GM23338 (cell line): ENCODE results near the gene DDX24. TPM values are rescaled to one million over a fixed set of nuclear protein-coding genes. Genes with fewer than 3 reads are reported as not detected.

Source experiments
- ATAC-seq: fragments of 200-7000 bp; cut with Tn5 transposase; 3 replicates; pipeline ENCODE4 v1.9.1; 2020
- DNase-seq: peaks from one replicate; pipeline ENCODE4 v3.0.0-alpha.2; 2015; ENCODE audit warnings: low spot score
- H2AFZ ChIP-seq: fragments of 200-600 bp; sonication (generic); 2 replicates; pipeline ENCODE4 v1.8.0; 2016; ENCODE audit warnings: antibody characterized with exemption, mild to moderate bottlenecking, moderate library complexity
- H3F3A ChIP-seq: fragments of 200-600 bp; sonication (generic); replicated peaks from 2 replicates; pipeline ENCODE4 v1.8.0; 2017; ENCODE audit warnings: antibody characterized with exemption, mixed run types, low read depth
- H3K27ac ChIP-seq: fragments of 200-600 bp; sonication (generic); 2 replicates; pipeline ENCODE4 v1.6.1; 2016; ENCODE audit warnings: low read depth
- H3K27me3 ChIP-seq: fragments of 200-600 bp; sonication (generic); 2 replicates; pipeline ENCODE4 v1.8.0; 2016; ENCODE audit warnings: mild to moderate bottlenecking, mixed run types, moderate library complexity; ENCODE audit not compliant: insufficient read depth
- H3K36me3 ChIP-seq: fragments of 200-600 bp; sonication (generic); 2 replicates; pipeline ENCODE4 v1.8.0; 2016; ENCODE audit warnings: mild to moderate bottlenecking; ENCODE audit not compliant: insufficient read depth
- H3K4me1 ChIP-seq: fragments of 200-600 bp; sonication (generic); 2 replicates; pipeline ENCODE4 v1.8.0; 2016; ENCODE audit warnings: mild to moderate bottlenecking, moderate library complexity; ENCODE audit not compliant: insufficient read depth
- H3K4me2 ChIP-seq: fragments of 200-600 bp; sonication (generic); 2 replicates; pipeline ENCODE4 v1.7.1; 2017; ENCODE audit warnings: mixed run types
- H3K4me3 ChIP-seq: fragments of 200-600 bp; sonication (generic); 2 replicates; pipeline ENCODE4 v1.6.1; 2016; ENCODE audit warnings: mixed run types
- H3K79me2 ChIP-seq: fragments of 200-600 bp; sonication (generic); replicated peaks from 2 replicates; pipeline ENCODE4 v1.8.0; 2017; ENCODE audit warnings: mild to moderate bottlenecking; ENCODE audit not compliant: insufficient read depth
- H3K9me2 ChIP-seq: fragments of 200-600 bp; sonication (generic); 2 replicates; pipeline ENCODE4 v1.8.0; 2017; ENCODE audit not compliant: insufficient read depth
- H4K20me1 ChIP-seq: fragments of 200-600 bp; sonication (generic); replicated peaks from 2 replicates; pipeline ENCODE4 v1.8.0; 2017; ENCODE audit warnings: mild to moderate bottlenecking; ENCODE audit not compliant: insufficient read depth
- H3K27ac Mint-ChIP-seq: 2 replicates; pipeline ENCODE4 v1.8.0; 2020; ENCODE audit warnings: inconsistent platforms, mild to moderate bottlenecking, moderate library complexity, mixed read lengths
- H3K27me3 Mint-ChIP-seq: 3 replicates; pipeline ENCODE4 v1.8.0; 2022; ENCODE audit warnings: low read depth, mild to moderate bottlenecking, moderate library complexity, mixed read lengths, inconsistent platforms; ENCODE audit not compliant: insufficient read depth, poor library complexity
- H3K36me3 Mint-ChIP-seq: 3 replicates; pipeline ENCODE4 v1.8.0; 2021; ENCODE audit warnings: low read depth, mild to moderate bottlenecking, inconsistent platforms, moderate library complexity, mixed read lengths
- H3K4me1 Mint-ChIP-seq: 3 replicates; pipeline ENCODE4 v1.8.0; 2020; ENCODE audit warnings: mild to moderate bottlenecking, inconsistent platforms, mixed read lengths
- H3K4me3 Mint-ChIP-seq: 3 replicates; pipeline ENCODE4 v1.8.0; 2021; ENCODE audit warnings: moderate library complexity, mild to moderate bottlenecking, inconsistent platforms, mixed read lengths
- H3K9me3 Mint-ChIP-seq: 3 replicates; pipeline ENCODE4 v1.8.0; 2020; ENCODE audit warnings: moderate library complexity, mild to moderate bottlenecking, inconsistent platforms, mixed read lengths
- CREB1 ChIP-seq: fragments of 250-450 bp; sonication (Bioruptor Pico); IDR thresholded peaks from 2 replicates; pipeline ENCODE4 v1.5.0; 2020; ENCODE audit warnings: low read depth, mild to moderate bottlenecking, moderate library complexity
- ETS1 ChIP-seq: IDR thresholded peaks from 2 replicates; pipeline ENCODE4 v1.6.1; 2016; ENCODE audit warnings: antibody characterized with exemption
- JUNB ChIP-seq: IDR thresholded peaks from one replicate; pipeline ENCODE4 v1.6.1; 2016; ENCODE audit warnings: antibody characterized with exemption; ENCODE audit not compliant: unreplicated experiment
- NANOG ChIP-seq: IDR thresholded peaks from 2 replicates; pipeline ENCODE4 v1.6.1; 2016; ENCODE audit warnings: antibody characterized with exemption, borderline replicate concordance
- STAT1 ChIP-seq: IDR thresholded peaks from one replicate; pipeline ENCODE4 v1.6.1; 2016; ENCODE audit warnings: antibody characterized with exemption; ENCODE audit not compliant: unreplicated experiment
- polyA plus RNA-seq: library from polyadenylated mRNA; unstranded; fragments of >200 nt; fragmentation: Nextera tagmentation; extraction: Ambion mirVana; gene quantifications from 2 replicates; pipeline ENCODE4 v1.2.1, GENCODE V29; 2016
- total RNA-seq: library from RNA; depleted of rRNA; stranded (reverse); fragments of >200 nt; shearing (Covaris generic); gene quantifications from 2 replicates; pipeline ENCODE4 v1.2.3, GENCODE V29; 2014
- TF ChIP-seq, protein P1 (sequence below): fragments of 250-450 bp; sonication (Bioruptor Pico); IDR thresholded peaks from 2 replicates; pipeline ENCODE4 v1.5.0; 2020; ENCODE audit warnings: mild to moderate bottlenecking, moderate library complexity
- TF ChIP-seq, protein P2 (sequence below), 2 experiments: fragments of 200-600 bp in 1 of 2; sonication (generic) in 1 of 2; conservative IDR thresholded peaks; 2 replicates each; pipeline versions ENCODE4 v1.5.1 to v1.6.1; 2016 to 2017; ENCODE audit warnings: antibody characterized with exemption in 2 of 2, low read depth in 2 of 2, mild to moderate bottlenecking in 2 of 2, moderate library complexity in 1 of 2

DDX24 gene
- total and polyA plus RNA-seq, 2 experiments from 2014 or later: 150 to 265 TPM

DNA sequence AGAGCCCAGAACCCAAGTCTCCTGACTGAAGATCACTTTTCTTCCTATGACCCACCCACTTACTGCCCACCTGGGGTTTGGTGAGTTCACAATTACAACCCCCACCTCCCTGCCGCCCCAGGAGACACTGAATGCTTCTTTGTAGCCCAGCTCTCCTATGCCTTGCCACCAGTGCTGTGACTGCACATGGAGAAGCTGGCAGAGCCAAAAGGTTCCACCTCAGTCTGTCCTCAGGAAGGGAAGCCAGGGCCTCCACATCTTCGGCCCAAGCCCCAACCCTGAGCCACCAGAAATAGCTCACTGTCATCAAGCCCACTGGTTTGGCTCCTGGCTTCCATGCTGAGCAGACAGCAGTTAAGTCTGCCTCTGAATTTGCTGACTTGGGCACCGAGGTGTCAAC is 29.2 kb downstream of the DDX24 start (continued):
- TF ChIP-seq, protein P1, sequence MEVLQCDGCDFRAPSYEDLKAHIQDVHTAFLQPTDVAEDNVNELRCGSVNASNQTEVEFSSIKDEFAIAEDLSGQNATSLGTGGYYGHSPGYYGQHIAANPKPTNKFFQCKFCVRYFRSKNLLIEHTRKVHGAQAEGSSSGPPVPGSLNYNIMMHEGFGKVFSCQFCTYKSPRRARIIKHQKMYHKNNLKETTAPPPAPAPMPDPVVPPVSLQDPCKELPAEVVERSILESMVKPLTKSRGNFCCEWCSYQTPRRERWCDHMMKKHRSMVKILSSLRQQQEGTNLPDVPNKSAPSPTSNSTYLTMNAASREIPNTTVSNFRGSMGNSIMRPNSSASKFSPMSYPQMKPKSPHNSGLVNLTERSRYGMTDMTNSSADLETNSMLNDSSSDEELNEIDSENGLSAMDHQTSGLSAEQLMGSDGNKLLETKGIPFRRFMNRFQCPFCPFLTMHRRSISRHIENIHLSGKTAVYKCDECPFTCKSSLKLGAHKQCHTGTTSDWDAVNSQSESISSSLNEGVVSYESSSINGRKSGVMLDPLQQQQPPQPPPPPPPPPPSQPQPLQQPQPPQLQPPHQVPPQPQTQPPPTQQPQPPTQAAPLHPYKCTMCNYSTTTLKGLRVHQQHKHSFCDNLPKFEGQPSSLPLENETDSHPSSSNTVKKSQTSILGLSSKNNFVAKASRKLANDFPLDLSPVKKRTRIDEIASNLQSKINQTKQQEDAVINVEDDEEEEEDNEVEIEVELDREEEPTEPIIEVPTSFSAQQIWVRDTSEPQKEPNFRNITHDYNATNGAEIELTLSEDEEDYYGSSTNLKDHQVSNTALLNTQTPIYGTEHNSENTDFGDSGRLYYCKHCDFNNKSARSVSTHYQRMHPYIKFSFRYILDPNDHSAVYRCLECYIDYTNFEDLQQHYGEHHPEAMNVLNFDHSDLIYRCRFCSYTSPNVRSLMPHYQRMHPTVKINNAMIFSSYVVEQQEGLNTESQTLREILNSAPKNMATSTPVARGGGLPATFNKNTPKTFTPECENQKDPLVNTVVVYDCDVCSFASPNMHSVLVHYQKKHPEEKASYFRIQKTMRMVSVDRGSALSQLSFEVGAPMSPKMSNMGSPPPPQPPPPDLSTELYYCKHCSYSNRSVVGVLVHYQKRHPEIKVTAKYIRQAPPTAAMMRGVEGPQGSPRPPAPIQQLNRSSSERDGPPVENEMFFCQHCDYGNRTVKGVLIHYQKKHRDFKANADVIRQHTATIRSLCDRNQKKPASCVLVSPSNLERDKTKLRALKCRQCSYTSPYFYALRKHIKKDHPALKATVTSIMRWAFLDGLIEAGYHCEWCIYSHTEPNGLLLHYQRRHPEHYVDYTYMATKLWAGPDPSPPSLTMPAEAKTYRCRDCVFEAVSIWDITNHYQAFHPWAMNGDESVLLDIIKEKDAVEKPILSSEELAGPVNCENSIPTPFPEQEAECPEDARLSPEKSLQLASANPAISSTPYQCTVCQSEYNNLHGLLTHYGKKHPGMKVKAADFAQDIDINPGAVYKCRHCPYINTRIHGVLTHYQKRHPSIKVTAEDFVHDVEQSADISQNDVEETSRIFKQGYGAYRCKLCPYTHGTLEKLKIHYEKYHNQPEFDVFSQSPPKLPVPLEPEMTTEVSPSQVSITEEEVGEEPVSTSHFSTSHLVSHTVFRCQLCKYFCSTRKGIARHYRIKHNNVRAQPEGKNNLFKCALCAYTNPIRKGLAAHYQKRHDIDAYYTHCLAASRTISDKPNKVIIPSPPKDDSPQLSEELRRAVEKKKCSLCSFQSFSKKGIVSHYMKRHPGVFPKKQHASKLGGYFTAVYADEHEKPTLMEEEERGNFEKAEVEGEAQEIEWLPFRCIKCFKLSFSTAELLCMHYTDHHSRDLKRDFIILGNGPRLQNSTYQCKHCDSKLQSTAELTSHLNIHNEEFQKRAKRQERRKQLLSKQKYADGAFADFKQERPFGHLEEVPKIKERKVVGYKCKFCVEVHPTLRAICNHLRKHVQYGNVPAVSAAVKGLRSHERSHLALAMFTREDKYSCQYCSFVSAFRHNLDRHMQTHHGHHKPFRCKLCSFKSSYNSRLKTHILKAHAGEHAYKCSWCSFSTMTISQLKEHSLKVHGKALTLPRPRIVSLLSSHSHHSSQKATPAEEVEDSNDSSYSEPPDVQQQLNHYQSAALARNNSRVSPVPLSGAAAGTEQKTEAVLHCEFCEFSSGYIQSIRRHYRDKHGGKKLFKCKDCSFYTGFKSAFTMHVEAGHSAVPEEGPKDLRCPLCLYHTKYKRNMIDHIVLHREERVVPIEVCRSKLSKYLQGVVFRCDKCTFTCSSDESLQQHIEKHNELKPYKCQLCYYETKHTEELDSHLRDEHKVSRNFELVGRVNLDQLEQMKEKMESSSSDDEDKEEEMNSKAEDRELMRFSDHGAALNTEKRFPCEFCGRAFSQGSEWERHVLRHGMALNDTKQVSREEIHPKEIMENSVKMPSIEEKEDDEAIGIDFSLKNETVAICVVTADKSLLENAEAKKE (CRISPR knock-in tag): no peak
- TF ChIP-seq CREB1 (CRISPR knock-in tag): no peak
- TF ChIP-seq STAT1: no peak
- no peak for TF ChIP-seq NANOG
- no peak for TF ChIP-seq JUNB

GRCh38 chr14:94051115-94051514 is 29.9 kb downstream of the DDX24 start:
- H3K27ac ChIP-seq: no peak overlapping the region
- H3K79me2 ChIP-seq: no peaks in the 10 kb centered on the region
- no peak overlapping the region for H3K4me2 ChIP-seq
- H3K4me3 ChIP-seq: no peak overlapping the region
- Mint-ChIP-seq H3K9me3 (no peaks in the 10 kb centered on the region), H3K4me3 (no peak overlapping the region), H3K36me3 (peaks cover 78% of the 10 kb centered on the region), H3K4me1 (peaks cover 10% of the 10 kb centered on the region; the same call in 2 of the 3 replicates), H3K27ac (no peak overlapping the region), H3K27me3 (peaks cover 4% of the 10 kb centered on the region)
- no peaks in the 10 kb centered on the region for H3K27me3 ChIP-seq
- no peaks in the 10 kb centered on the region for H3F3A ChIP-seq
- H3K36me3 ChIP-seq: peaks cover 20% of the 10 kb centered on the region
- no peaks in the 10 kb centered on the region for H3K9me2 ChIP-seq
- ATAC-seq (peak; percentile 74), DNase-seq (peak; percentile 56)
- peaks cover 7% of the 10 kb centered on the region for H4K20me1 ChIP-seq
- TF ChIP-seq, protein P2, sequence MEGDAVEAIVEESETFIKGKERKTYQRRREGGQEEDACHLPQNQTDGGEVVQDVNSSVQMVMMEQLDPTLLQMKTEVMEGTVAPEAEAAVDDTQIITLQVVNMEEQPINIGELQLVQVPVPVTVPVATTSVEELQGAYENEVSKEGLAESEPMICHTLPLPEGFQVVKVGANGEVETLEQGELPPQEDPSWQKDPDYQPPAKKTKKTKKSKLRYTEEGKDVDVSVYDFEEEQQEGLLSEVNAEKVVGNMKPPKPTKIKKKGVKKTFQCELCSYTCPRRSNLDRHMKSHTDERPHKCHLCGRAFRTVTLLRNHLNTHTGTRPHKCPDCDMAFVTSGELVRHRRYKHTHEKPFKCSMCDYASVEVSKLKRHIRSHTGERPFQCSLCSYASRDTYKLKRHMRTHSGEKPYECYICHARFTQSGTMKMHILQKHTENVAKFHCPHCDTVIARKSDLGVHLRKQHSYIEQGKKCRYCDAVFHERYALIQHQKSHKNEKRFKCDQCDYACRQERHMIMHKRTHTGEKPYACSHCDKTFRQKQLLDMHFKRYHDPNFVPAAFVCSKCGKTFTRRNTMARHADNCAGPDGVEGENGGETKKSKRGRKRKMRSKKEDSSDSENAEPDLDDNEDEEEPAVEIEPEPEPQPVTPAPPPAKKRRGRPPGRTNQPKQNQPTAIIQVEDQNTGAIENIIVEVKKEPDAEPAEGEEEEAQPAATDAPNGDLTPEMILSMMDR (conservative IDR thresholded peaks at IDR 0.05; ENCODE audit: low read depth in 2 of 2): peak; percentile 41 to 64
- no peak for TF ChIP-seq ETS1
- no peak overlapping the region for H2AFZ ChIP-seq
- no peaks in the 10 kb centered on the region for H3K4me1 ChIP-seq
